ENCODE results near the gene KCNK17.

Gene KCNK17

GRCh38 chr6:39313526-39314272 is 520 bp downstream of the KCNK17 start:
- TF ChIP-seq CTCF (conservative IDR thresholded peaks at IDR 0.05; ENCODE audit: low read depth, low read length): no peak
- no peak for DNase-seq (ENCODE audit: low read depth)
- no peak overlapping the region for H3K4me3 ChIP-seq (ENCODE audit: low read depth, low read length)

- no peak for DNase-seq (ENCODE audit: low read depth)
- TF ChIP-seq CTCF (conservative IDR thresholded peaks at IDR 0.05; ENCODE audit: low read depth, low read length): no peak
- H3K4me3 ChIP-seq (ENCODE audit: low read depth, low read length): no peak overlapping the region
Observed at GRCh38 chr6:39312912-39313525, 1.2 kb downstream of the KCNK17 start.

GRCh38 chr6:39310542-39310941 is 3.7 kb downstream of the KCNK17 start:
- no peak for TF ChIP-seq CTCF (conservative IDR thresholded peaks at IDR 0.05; ENCODE audit: low read depth, low read length)
- DNase-seq (ENCODE audit: low read depth): no peak
- no peak overlapping the region for H3K4me3 ChIP-seq (ENCODE audit: low read depth, low read length)

GRCh38 chr6:39309942-39310531 is 4.2 kb downstream of the KCNK17 start:
- no peak overlapping the region for H3K4me3 ChIP-seq (ENCODE audit: low read depth, low read length)
- TF ChIP-seq CTCF (conservative IDR thresholded peaks at IDR 0.05; ENCODE audit: low read depth, low read length): peak; percentile 95
- DNase-seq (ENCODE audit: low read depth): peak; percentile 84

GRCh38 chr6:39307462-39307861 is 6.8 kb downstream of the KCNK17 start:
- no peak overlapping the region for H3K4me3 ChIP-seq (ENCODE audit: low read depth, low read length)
- no peak for TF ChIP-seq CTCF (conservative IDR thresholded peaks at IDR 0.05; ENCODE audit: low read depth, low read length)
- DNase-seq (ENCODE audit: low read depth): no peak

GRCh38 chr6:39304951-39305350 is 9.3 kb downstream of the KCNK17 start:
- no peak for DNase-seq (ENCODE audit: low read depth)
- no peak for TF ChIP-seq CTCF (conservative IDR thresholded peaks at IDR 0.05; ENCODE audit: low read depth, low read length)
- H3K4me3 ChIP-seq (ENCODE audit: low read depth, low read length): no peak overlapping the region

Measured in choroid plexus epithelial cell (primary cell).